Measurements from ENCODE around the gene UNC93A.
"Not testable (repeated sequence)": the region's sequence is repeated elsewhere in the genome, so short reads cannot be mapped to it uniquely, and the experiment has no call there.

The UNC93A gene

DNA sequence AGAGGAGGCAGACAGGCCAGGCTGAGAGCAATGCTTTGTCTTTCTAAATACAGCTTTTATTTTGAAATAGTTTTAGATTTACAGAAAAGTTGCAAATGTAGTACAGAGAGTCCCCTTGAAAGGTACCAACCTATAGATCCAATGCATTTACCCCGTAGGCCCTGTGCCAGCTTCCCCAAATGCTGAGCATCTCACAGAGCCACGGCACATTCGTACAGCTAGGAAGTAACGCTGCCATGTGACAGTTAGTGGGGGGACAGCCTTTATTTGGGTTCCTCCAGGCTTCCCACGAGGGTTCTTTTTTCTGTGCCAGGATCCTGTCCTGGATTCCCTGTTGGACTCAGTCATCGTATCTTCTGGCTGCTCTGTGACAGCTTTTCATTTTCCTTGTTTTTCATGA is 20.6 kb downstream of the UNC93A start:
- H3K4me3 ChIP-seq (ENCODE audit: control insufficient read depth in 1 of 7, extremely low read depth in 1 of 7, insufficient read depth in 4 of 7, low read depth in 2 of 7, low read length in 6 of 7); POLR2A ChIA-PET; H3K4me1 ChIP-seq (ENCODE audit: control extremely low read depth in 1 of 4, control insufficient read depth in 4 of 4, insufficient read depth in 4 of 4, low read length in 3 of 4); H3K36me3 ChIP-seq (ENCODE audit: control insufficient read depth in 4 of 4, insufficient read depth in 4 of 4, low read length in 3 of 4); H3K27ac ChIP-seq (ENCODE audit: insufficient read depth in 1 of 2, low read depth in 1 of 2, low read length in 2 of 2, poor library complexity in 1 of 2, severe bottlenecking in 2 of 2); CTCF ChIA-PET; H3K9me3 ChIP-seq (ENCODE audit: control extremely low read depth in 1 of 5, control insufficient read depth in 4 of 5, insufficient read depth in 2 of 5, low read depth in 1 of 5, low read length in 4 of 5); DNase-seq: not testable (repeated sequence)
- peaks cover 0 to 34% (median 0%) of the 10 kb centered on the region in 5 experiments for H3K27me3 ChIP-seq (replicated peaks in 2 of 5; ENCODE audit: control insufficient read depth in 4 of 5, insufficient read depth in 5 of 5, low read length in 4 of 5)
- WGBS (ENCODE audit: insufficient coverage), result 74% methylated on average over 6 of the region's 6 CpGs

DNA sequence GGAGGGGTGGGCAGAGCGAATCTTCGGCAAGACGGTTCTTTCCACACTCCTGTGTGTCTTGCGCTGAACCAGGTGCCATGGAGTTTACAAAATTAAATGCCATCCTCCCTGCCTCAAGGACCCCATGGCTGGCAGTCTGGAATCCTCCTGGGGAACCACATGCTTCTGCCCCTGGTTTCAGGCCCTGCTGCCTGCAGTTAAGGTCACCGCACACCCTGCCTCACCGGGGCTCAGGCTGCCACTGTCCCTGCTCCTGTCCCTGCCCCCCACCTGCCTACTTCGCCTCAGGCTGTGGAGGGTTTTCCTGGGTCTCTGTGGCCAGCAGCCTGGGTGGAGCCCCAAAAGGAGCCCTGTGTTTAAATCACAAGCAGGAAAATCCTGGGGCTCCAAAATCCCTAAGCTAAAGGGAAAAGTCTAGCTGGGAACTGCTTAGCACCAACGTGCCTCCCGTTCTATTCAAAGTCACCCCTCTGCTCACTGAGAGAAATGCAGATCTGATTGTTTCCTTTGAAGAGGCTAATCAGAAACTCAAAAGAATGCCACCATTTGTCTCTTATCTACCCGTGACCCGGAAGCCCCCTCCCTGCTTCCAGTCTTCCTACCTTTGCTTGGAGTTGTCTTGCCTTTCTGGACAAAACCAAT is 23.2 kb downstream of the UNC93A start:
- WGBS (ENCODE audit: insufficient coverage), result 60% methylated on average over 11 of the region's 11 CpGs
- H3K27me3 ChIP-seq (replicated peaks in 2 of 5; ENCODE audit: control insufficient read depth in 4 of 5, insufficient read depth in 5 of 5, low read length in 4 of 5), result peaks cover 0 to 32% (median 0%) of the 10 kb centered on the region in 5 experiments
- POLR2A ChIA-PET, result no interaction called here

DNA sequence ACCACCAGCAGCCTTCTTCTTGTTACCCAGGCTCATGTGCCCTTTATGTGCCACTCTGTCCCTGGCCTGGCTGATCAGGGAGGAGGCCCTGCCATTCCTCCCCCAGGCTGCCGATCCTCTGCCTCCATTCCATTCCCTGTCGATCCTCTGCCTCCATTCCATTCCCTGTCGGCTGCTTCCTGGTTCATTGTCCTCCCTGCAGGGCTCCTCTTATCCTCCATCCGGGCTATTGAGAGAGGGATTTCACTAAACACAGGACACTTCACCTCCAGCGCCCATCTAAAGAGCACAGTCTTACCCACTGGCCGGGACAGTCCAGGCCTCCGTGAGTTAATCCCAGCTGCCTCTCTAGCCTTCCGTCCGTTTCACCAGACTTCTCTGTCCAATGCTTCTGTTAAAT is 26.1 kb downstream of the UNC93A start:
- no peak overlapping the region for H3K27ac ChIP-seq (ENCODE audit: insufficient read depth in 1 of 2, low read depth in 1 of 2, low read length in 2 of 2, poor library complexity in 1 of 2, severe bottlenecking in 2 of 2)
- WGBS (ENCODE audit: insufficient coverage), result 85% methylated on average over 9 of the region's 9 CpGs
- POLR2A ChIA-PET, result no interaction called here
- no peaks in the 10 kb centered on the region for H3K9me3 ChIP-seq (ENCODE audit: control extremely low read depth in 1 of 5, control insufficient read depth in 4 of 5, insufficient read depth in 2 of 5, low read depth in 1 of 5, low read length in 4 of 5)
- CTCF ChIA-PET, result interaction anchor here (0.9 kb wide), 1 partner anchor 11 kb away, joined by 3 read pairs; no protein-coding TSS in a partner anchor
- no peak overlapping the region for H3K4me3 ChIP-seq (ENCODE audit: control insufficient read depth in 1 of 7, extremely low read depth in 1 of 7, insufficient read depth in 4 of 7, low read depth in 2 of 7, low read length in 6 of 7)
- peaks cover 0 to 30% (median 0%) of the 10 kb centered on the region in 5 experiments for H3K27me3 ChIP-seq (replicated peaks in 2 of 5; ENCODE audit: control insufficient read depth in 4 of 5, insufficient read depth in 5 of 5, low read length in 4 of 5)
- DNase-seq, result no peak
- no peaks in the 10 kb centered on the region for H3K4me1 ChIP-seq (ENCODE audit: control extremely low read depth in 1 of 4, control insufficient read depth in 4 of 4, insufficient read depth in 4 of 4, low read length in 3 of 4)
- H3K36me3 ChIP-seq (ENCODE audit: control insufficient read depth in 4 of 4, insufficient read depth in 4 of 4, low read length in 3 of 4), result no peaks in the 10 kb centered on the region

More for the DNA sequence above, 23.2 kb downstream of the UNC93A start:
- Histone ChIP-seq H3K4me1 (ENCODE audit: control extremely low read depth in 1 of 4, control insufficient read depth in 4 of 4, insufficient read depth in 4 of 4, low read length in 3 of 4) (no peaks in the 10 kb centered on the region), H3K36me3 (ENCODE audit: control insufficient read depth in 4 of 4, insufficient read depth in 4 of 4, low read length in 3 of 4) (no peaks in the 10 kb centered on the region), H3K27ac (ENCODE audit: insufficient read depth in 1 of 2, low read depth in 1 of 2, low read length in 2 of 2, poor library complexity in 1 of 2, severe bottlenecking in 2 of 2) (no peak overlapping the region), H3K4me3 (ENCODE audit: control insufficient read depth in 1 of 7, extremely low read depth in 1 of 7, insufficient read depth in 4 of 7, low read depth in 2 of 7, low read length in 6 of 7) (no peak overlapping the region), H3K9me3 (ENCODE audit: control extremely low read depth in 1 of 5, control insufficient read depth in 4 of 5, insufficient read depth in 2 of 5, low read depth in 1 of 5, low read length in 4 of 5) (no peaks in the 10 kb centered on the region)
- DNase-seq, result no peak
- CTCF ChIA-PET, result no interaction called here

DNA sequence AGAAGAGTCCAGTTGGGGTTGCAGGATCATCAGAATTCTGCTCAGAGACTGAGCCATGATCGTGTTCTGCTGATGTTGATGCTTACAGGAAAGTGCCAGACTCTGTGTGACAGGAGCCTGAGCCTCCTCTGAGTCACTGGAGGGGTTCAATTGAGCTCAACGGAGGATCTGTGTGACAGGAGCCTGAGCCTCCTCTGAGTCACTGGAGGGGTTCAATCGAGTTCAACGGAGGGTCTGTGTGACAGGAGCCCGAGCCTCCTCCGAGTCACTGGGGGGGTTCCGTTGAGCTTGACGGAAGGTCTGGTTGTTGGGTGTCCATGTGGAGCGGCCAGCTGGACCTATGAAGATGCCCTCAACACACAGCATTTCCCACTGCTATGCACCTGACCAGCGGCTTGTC is 27.2 kb downstream of the UNC93A start:
- H3K9me3 ChIP-seq (ENCODE audit: control extremely low read depth in 1 of 5, control insufficient read depth in 4 of 5, insufficient read depth in 2 of 5, low read depth in 1 of 5, low read length in 4 of 5); CTCF ChIA-PET; DNase-seq; H3K4me1 ChIP-seq (ENCODE audit: control extremely low read depth in 1 of 4, control insufficient read depth in 4 of 4, insufficient read depth in 4 of 4, low read length in 3 of 4); H3K36me3 ChIP-seq (ENCODE audit: control insufficient read depth in 4 of 4, insufficient read depth in 4 of 4, low read length in 3 of 4); H3K4me3 ChIP-seq (ENCODE audit: control insufficient read depth in 1 of 7, extremely low read depth in 1 of 7, insufficient read depth in 4 of 7, low read depth in 2 of 7, low read length in 6 of 7); H3K27ac ChIP-seq (ENCODE audit: insufficient read depth in 1 of 2, low read depth in 1 of 2, low read length in 2 of 2, poor library complexity in 1 of 2, severe bottlenecking in 2 of 2); POLR2A ChIA-PET: not testable (repeated sequence)
- H3K27me3 ChIP-seq (replicated peaks in 2 of 5; ENCODE audit: control insufficient read depth in 4 of 5, insufficient read depth in 5 of 5, low read length in 4 of 5), result peaks cover 0 to 23% (median 0%) of the 10 kb centered on the region in 5 experiments
- WGBS (ENCODE audit: insufficient coverage), result 100% methylated on average over 7 of the region's 10 CpGs

DNA sequence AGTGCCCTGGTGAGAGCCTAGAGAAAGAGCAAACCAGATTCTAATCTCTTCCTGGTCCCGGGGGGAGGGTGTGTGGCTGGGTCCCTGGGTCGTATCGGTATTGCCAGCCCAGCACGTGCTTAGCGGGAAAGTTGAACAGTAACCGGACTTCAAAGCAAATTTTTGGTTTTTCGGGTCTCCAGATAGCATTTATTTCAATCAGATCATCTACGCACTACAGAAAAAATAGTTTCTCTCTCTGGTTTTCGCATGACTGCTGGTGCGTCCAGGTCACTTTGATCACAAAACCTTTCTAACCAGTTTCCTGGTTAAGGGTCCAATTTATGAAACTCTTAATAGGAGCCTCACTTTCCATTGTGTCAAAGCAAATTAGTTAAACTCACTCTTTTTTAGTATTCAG is 27.7 kb downstream of the UNC93A start:
- DNase-seq; POLR2A ChIA-PET; H3K27ac ChIP-seq (ENCODE audit: insufficient read depth in 1 of 2, low read depth in 1 of 2, low read length in 2 of 2, poor library complexity in 1 of 2, severe bottlenecking in 2 of 2); H3K36me3 ChIP-seq (ENCODE audit: control insufficient read depth in 4 of 4, insufficient read depth in 4 of 4, low read length in 3 of 4); H3K4me1 ChIP-seq (ENCODE audit: control extremely low read depth in 1 of 4, control insufficient read depth in 4 of 4, insufficient read depth in 4 of 4, low read length in 3 of 4); H3K4me3 ChIP-seq (ENCODE audit: control insufficient read depth in 1 of 7, extremely low read depth in 1 of 7, insufficient read depth in 4 of 7, low read depth in 2 of 7, low read length in 6 of 7); H3K9me3 ChIP-seq (ENCODE audit: control extremely low read depth in 1 of 5, control insufficient read depth in 4 of 5, insufficient read depth in 2 of 5, low read depth in 1 of 5, low read length in 4 of 5); CTCF ChIA-PET: not testable (repeated sequence)
- H3K27me3 ChIP-seq (replicated peaks in 2 of 5; ENCODE audit: control insufficient read depth in 4 of 5, insufficient read depth in 5 of 5, low read length in 4 of 5), result peaks cover 0 to 19% (median 0%) of the 10 kb centered on the region in 5 experiments
- WGBS (ENCODE audit: insufficient coverage), result 99% methylated on average over 9 of the region's 10 CpGs

DNA sequence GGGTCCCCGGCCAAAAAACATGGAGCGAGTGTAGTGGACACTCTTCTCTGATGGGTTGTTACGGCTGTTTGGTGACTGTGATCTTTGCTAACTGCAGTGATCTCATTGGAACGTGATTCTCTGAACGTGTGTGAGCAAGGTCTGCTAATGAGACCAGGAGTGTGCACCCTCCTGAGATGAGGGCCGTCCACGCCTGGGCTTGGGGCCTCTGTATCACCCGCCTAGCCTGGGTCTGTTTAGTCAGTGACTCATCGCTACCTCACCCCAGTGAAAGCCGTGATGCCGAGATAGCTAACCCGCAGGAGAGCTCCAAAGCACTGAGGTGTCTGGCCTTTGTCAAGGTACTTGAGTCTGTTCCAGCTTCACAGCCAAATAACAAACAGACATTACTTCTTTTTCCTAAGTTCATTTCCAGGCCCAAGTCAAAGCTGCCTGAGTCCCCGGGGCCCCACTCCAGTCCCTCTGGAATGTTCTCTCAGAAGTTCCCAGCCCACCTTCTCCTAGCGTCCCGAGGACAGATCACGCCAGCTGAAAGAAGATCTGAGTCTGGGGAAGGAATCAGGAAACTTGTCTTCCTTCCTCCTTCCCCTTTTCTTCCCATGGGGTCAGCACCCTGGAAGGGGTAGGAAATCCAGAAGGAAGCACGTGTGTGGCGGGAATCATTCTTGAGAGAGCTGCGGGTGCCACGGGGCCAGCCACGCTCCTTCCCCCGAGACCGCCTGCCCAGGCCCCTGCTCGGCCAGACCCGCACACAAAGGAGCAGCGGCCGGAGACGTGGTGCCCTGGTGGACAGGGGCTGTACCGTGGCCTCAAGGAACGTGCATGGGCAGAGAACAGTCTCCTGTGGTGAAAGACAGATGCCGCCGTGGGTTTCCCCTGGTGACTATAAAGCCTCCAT is 29.0 kb downstream of the UNC93A start:
- WGBS (ENCODE audit: insufficient coverage), result 89% methylated on average over 8 of the region's 32 CpGs
- H3K36me3 ChIP-seq (ENCODE audit: control insufficient read depth in 4 of 4, insufficient read depth in 4 of 4, low read length in 3 of 4); H3K27me3 ChIP-seq (replicated peaks in 2 of 5; ENCODE audit: control insufficient read depth in 4 of 5, insufficient read depth in 5 of 5, low read length in 4 of 5); H3K27ac ChIP-seq (ENCODE audit: insufficient read depth in 1 of 2, low read depth in 1 of 2, low read length in 2 of 2, poor library complexity in 1 of 2, severe bottlenecking in 2 of 2); CTCF ChIA-PET; POLR2A ChIA-PET; H3K4me3 ChIP-seq (ENCODE audit: control insufficient read depth in 1 of 7, extremely low read depth in 1 of 7, insufficient read depth in 4 of 7, low read depth in 2 of 7, low read length in 6 of 7); DNase-seq; H3K4me1 ChIP-seq (ENCODE audit: control extremely low read depth in 1 of 4, control insufficient read depth in 4 of 4, insufficient read depth in 4 of 4, low read length in 3 of 4); H3K9me3 ChIP-seq (ENCODE audit: control extremely low read depth in 1 of 5, control insufficient read depth in 4 of 5, insufficient read depth in 2 of 5, low read depth in 1 of 5, low read length in 4 of 5): not testable (repeated sequence)

DNA sequence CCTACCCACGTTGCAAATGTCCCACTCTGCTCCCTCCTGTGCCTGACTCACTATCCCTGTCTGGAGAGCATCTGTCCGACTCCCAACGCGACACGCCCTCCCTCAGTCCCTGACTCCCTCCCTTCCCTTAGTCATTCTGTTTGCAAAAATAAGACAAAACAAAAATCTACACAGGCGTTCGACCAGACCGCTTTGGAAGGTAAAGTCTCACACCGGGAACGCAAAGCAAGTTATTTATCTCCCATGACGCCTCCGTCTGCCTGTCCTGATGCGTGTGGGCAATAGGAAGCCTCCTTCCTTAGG is 29.6 kb downstream of the UNC93A start:
- POLR2A ChIA-PET; H3K4me1 ChIP-seq (ENCODE audit: control extremely low read depth in 1 of 4, control insufficient read depth in 4 of 4, insufficient read depth in 4 of 4, low read length in 3 of 4): not testable (repeated sequence)

More for the DNA sequence above, 29.6 kb downstream of the UNC93A start:
- H3K27me3 ChIP-seq (replicated peaks in 2 of 5; ENCODE audit: control insufficient read depth in 4 of 5, insufficient read depth in 5 of 5, low read length in 4 of 5); CTCF ChIA-PET; DNase-seq; H3K27ac ChIP-seq (ENCODE audit: insufficient read depth in 1 of 2, low read depth in 1 of 2, low read length in 2 of 2, poor library complexity in 1 of 2, severe bottlenecking in 2 of 2); H3K36me3 ChIP-seq (ENCODE audit: control insufficient read depth in 4 of 4, insufficient read depth in 4 of 4, low read length in 3 of 4); H3K4me3 ChIP-seq (ENCODE audit: control insufficient read depth in 1 of 7, extremely low read depth in 1 of 7, insufficient read depth in 4 of 7, low read depth in 2 of 7, low read length in 6 of 7); H3K9me3 ChIP-seq (ENCODE audit: control extremely low read depth in 1 of 5, control insufficient read depth in 4 of 5, insufficient read depth in 2 of 5, low read depth in 1 of 5, low read length in 4 of 5): not testable (repeated sequence)
- 80% methylated on average over 1 of the region's 13 CpGs for WGBS (ENCODE audit: insufficient coverage)
